NCI-H748 (cell line): ENCODE data around the gene RBPJ.
"Not testable (repeated sequence)": the region's sequence is repeated elsewhere in the genome, so short reads cannot be mapped to it uniquely, and the experiment has no call there.

Source experiments
- DNase-seq: peaks from one replicate; lab custom pipeline; 2025; ENCODE audit not compliant: unreplicated experiment; lab: John Stamatoyannopoulos, UW

The RBPJ gene

DNA sequence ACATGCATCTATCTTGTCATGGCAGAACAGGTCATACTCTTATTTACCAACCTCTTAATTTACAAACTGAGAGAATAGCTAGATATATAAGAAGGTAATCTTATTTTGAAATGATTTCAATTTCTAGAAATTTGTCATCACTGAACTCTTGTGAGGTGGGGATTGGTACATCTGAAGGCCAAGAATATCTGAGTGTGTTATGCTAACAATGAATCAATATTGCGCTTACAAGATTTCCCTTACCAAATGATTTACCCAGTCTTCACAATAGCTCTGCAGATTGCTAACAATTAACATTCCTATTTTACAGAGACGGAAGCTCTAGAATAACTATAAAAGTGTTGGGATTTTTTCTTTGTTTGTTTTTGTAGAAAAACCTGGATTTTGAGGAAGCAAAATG lies 48.3 kb downstream of the RBPJ start:
- DNase-seq, result no peak

- no peak for DNase-seq
Measured at GRCh38 chr4:26369581-26369980, 48.8 kb downstream of the RBPJ start.

GRCh38 chr4:26372076-26372475 lies 51.3 kb downstream of the RBPJ start:
- DNase-seq, result no peak

DNA sequence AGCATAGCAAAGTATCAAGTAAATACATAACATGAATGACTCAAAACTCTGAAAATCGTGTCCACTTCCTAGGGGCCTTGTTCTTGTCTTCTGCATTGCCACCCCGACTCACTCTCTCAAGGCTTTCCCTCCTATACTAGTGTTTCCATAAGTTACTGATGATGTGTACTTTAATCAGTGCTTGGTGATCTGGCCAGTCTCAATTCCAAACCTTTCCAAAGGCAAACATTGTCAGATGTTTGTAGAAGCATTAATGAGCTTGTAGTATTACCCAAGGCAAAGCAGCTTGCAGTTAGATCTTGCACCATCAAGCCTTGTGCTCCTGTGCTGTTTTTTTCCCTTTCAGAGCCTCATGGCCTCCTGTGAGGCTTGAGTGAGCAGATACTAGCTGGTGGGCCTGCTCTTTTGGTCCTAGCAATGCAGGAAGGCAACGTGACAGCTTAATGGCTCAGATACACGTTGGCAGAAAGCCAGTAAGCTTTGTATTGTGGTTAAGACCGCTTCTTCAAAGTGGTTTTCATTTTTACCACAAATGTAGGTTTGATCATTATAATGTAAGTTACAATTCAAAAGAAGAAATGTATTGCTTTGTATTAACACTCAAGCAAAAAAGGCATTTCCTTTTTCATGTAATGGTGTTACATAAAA lies 51.8 kb downstream of the RBPJ start:
- peak; percentile 70 for DNase-seq

DNA sequence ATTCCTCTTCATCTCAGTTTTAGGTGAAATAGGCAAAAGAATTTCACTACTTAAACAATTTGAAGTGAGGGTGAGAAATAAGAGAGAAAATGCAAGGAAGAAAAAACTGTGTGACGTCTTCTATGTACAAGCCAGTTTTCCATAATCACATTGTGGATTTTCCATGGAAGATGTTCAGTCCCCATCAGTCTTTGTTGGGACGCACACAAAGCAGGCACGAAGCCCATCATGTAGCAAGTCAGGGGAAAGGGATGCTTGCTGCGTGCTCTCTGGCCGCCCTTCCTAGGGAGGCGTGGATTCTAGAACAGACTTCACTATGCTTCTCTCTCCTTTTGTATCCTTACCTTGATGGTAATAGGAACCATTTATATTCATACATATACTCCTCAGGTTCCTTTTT lies 54.7 kb downstream of the RBPJ start:
- DNase-seq, result no peak

DNA sequence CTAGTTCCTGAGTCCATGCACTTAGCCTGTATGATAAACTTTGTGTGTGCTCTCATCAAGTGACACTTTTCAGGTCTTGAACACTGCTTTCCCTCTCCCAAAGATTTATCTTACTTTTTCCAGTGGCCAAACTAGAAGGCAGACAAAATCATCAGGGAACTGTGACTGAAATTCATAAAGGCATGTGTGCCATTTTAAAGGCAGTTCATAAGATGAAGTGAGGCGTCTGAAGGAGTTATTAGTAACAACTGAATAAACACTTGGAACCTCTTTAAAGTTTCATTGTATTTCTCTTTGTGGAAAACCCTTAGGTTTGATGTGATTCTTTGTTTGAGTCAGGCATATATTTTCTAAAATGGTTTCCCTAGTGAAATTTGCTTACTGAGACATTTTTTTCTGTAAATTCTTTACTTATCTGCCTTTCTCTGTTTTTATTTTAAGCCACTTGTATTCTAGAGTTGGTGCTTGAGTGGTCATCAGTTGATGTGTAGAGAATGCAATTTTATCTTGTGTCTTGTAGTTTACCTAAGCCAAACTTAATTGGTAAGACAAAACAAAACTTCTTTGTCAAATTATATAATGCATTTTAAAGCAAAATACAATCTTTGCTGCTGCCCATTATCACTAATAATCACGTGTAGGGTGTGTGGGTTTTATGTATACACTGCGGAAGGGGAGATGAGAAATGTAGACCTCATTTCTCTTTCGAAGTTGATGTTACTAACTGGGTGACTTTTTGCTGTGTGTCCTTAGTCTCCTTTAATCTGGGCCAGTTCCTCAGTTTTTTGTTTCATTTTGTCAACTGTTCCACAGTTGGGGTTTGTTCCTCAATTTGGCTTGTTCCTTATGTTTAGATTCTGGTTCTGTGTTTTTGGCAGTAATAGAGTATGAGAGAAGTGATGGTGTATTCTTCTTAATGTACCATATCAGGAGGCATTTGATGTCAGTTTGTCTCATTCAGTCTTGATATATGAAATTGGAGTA lies 56.8 kb downstream of the RBPJ start:
- no peak for DNase-seq

DNA sequence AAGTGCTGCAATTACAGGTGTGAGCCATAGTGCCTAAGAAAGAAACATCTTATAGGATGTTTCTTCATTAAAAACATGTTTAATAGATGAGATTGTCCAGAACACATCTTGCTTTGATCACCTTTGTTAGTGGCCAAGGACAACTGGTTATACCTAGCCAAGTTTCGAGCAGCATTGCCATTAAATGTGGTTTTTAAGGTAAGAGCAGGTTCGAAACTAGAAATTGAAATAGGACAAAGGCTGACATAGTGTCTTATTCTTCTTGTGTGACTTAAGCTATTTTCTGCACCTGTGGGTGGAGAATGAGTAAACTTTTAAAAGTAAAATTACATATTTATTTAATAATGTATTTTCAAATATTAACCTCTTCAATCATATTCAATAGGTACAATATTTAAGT lies 59.0 kb downstream of the RBPJ start:
- no peak for DNase-seq

- DNase-seq, result no peak
Measured at GRCh38 chr4:26380740-26381139, 59.9 kb downstream of the RBPJ start.

DNA sequence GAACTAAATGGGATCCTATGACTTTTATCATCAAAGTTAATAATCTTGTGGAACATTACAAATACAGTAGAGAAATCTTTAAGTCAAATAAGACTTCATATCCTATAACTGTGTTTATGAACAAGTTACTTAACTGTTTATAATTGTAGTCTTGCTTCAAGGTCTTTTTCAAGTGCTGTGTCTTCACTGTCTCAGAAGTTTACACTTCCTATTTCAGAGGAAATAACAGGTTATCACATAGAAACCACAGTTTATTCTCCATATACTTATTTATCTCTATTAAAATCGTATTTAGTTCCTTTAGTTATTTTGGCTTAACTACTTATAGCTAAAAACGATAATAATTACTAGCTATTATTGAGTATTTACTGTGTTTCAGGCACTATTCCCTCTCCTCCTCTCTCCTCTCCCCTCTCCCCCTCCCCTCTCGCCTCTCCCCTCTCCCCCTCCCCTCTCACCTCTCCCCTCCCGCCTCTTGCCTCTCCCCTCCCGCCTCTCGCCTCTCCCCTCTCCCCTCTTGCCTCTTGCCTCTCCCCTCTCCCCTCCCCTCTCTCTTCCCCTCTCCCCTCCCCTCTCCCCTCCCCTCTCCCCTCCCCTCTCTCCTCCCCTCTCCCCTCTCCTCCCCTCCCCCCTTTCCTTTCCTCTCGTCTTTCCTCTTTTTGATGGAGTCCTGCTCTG lies 63.7 kb downstream of the RBPJ start:
- DNase-seq, result no peak

DNA sequence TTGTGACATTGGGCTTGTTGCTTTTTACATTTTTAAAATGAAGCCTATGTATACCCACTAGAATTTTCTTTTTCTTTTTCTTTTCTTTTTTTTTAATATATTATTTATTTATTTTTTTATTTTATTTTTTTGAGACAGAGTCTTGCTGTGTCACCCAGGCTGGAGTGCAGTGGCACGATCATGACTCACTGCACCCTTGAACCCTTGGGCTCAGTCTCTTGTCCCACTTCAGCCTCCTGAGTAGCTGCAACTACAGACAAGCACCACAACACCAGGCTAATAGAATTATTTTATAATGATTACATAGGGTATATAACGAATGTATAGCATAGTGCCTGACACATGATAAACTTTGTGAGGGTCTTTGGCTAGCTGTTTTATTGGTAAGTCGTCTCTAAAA lies 64.9 kb downstream of the RBPJ start:
- no peak for DNase-seq

DNA sequence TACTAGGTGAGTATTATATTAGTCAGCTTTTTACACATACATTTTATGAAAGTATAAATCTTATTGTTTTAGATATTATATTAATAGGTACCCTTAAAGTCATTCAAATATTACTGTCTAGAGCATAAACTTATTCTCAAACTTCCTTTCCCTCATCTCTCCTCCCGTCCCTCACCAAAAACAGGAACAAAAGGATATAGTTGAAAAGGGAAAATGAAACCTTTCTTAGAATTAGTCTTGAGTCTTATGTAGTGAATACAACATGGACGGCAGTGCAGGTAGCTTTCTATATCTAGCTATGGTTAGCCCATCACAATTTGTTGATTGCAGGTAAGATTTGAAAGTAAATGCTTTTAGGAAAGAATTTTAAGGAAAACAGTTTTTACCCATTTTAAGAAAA lies 65.6 kb downstream of the RBPJ start:
- DNase-seq, result no peak

- DNase-seq, result no peak
Measured at GRCh38 chr4:26388671-26389070, 67.9 kb downstream of the RBPJ start.

DNA sequence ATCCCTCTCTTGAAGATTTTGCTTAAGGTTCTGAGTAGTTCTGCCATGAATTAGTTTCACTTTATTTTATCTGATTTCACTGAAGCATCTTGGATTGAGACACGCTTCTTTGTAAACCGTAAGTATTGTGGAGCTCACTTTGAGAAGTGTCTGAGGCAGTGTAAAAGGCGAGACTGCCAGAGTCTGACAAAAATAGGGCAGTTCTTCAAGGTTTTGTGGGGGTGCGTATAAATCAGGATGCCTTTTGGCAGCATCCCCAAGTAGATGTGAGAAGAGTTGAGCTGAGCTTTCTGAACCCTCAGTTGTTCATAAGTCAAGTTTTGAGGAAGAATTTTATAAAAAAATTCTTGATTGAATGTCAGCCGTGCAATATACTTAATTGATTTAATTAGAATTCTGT lies 76.3 kb downstream of the RBPJ start:
- no peak for DNase-seq

DNA sequence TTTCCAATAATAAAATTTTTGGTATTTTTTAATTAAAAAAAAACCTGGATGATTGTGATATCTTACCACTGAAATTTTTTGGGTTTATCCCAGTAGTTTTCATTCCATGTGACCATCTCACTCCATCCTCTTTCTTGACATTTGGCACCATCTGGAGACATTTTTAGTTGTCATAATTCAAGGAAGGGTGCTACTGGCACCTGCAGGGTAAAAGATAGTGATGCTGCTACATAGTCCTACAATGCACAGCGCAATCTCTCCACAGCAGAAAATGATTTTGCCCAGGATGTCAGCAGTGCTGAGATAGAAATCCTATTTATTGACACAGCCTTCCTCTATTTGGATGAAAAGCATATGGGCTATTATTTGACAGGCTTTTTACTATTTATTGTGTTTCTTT lies 79.3 kb downstream of the RBPJ start:
- DNase-seq, result no peak

DNA sequence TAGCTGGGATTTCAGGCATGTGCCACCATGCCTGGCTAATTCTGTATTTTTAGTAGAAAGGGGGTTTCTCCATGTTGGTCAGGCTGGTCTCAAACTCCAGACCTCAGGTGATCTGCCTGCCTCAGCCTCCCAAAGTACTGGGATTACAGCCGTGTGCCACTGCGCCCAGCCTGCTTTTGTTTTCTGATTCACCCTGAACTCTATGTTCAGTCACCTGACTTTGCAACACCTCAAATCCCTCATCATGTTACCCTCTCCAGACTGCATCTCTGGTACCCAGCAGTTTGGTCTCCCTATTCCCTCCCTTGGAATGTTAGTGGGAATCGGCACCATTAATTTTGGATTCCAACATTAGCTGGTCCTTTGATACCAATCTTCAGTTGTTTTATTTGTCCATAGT lies 81.2 kb downstream of the RBPJ start:
- not testable (repeated sequence) for DNase-seq

GRCh38 chr4:26402458-26402857 lies 81.6 kb downstream of the RBPJ start:
- no peak for DNase-seq

DNA sequence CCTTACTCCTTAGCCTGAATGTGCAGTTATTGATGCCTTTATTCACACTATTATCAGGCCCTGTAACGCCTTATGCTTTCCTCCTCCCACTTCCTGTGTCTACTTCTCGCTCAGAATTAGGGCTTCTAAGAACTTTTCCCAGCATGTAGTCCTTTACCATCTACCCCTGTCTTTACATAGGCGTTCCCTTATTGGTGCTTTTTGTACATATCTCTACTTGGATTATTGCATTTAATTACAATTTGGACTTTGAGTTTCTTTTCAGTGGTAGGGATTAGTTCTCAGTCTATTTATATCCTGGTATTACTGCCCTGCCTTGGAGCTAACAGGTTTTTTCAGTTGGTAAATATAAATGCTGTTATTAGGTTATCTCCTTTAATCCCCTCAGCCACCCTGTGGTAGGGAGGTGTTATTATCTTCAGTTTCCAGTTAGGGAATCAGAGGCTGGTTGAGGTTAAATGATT lies 84.0 kb downstream of the RBPJ start:
- DNase-seq, result no peak

DNA sequence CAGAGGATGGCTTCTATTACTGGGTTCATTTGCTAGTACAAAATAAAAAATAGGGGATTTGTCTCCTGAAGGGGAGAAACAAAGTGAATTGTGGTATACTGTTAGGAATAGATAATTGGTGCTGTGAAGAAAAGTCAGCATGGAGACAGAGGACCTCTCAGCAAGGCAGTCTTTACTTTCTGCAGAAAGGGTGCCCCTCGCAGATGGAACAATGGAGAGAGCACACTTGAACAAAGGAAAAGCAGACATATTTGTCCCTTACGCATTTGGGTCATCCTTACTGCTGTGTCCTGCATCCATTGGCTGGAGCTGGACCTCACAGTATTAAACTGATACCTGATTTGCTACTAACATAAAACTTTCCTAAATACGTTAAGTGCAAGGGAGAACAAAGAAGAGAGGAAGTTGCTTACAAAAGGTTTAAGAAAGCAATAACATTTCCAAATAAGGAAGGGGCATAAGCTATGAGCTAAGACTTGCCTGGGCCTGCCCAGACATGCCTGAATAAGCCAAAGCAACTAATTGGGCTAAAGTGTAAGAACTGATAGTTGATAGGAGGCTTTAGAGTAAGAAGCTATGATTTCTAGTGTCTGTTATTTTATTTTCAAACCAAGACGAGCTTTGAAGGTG lies 85.6 kb downstream of the RBPJ start:
- DNase-seq, result no peak

GRCh38 chr4:26407476-26407875 lies 86.7 kb downstream of the RBPJ start:
- DNase-seq, result no peak

DNA sequence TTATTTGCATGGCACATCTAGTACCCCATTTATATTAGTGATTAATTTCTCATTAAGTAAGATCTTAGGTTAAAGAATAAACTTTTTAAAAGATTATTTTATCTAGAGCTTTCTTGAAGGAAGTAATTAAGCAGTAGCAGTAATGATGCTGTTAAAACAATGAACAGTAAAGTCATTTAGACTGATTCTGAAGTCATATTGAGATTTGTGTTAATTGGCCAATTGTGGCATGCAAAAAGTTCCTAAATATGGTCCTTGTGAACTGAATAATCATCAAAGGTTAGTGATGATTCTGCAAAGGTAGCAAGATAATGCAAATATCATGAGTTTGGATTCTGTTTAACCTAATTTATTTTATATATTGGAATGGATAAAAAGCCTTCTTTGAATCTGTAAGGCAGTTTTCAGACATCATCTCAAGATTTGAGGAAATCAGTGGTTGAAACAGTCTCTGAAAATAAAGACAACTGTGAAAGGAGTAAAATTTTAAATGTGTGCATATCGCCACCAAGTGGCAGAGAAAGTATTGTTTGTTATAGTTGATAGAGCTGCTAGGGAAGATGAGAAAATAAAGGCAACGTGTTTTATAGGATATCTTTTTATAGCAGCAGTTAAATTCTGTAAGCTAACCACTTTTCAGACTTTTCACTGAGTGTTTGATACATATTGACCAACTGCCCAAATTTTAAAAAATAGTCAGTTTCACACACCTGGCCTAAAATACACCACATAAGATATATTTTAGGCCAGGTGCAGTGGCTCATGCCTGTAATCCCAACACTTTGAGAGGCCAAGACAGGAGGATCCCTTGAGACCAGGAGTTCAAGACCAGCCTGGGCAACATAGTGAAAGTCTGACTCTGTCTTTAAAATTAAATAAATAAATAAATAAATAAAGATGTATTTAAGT lies 89.8 kb downstream of the RBPJ start:
- peak; percentile 32 for DNase-seq
